ENCODE measurements around the gene CYP3A4. TPM values are rescaled to one million over a fixed set of nuclear protein-coding genes. Genes with fewer than 3 reads are reported as not detected.
"Not testable (repeated sequence)": the region's sequence is repeated elsewhere in the genome, so short reads cannot be mapped to it uniquely, and the experiment has no call there.

Gene CYP3A4
- total and polyA plus RNA-seq, 2 donors (not counting 1 experiment from before 2014, with no cell fraction given) = 0.17 TPM; not detected in 1

DNA sequence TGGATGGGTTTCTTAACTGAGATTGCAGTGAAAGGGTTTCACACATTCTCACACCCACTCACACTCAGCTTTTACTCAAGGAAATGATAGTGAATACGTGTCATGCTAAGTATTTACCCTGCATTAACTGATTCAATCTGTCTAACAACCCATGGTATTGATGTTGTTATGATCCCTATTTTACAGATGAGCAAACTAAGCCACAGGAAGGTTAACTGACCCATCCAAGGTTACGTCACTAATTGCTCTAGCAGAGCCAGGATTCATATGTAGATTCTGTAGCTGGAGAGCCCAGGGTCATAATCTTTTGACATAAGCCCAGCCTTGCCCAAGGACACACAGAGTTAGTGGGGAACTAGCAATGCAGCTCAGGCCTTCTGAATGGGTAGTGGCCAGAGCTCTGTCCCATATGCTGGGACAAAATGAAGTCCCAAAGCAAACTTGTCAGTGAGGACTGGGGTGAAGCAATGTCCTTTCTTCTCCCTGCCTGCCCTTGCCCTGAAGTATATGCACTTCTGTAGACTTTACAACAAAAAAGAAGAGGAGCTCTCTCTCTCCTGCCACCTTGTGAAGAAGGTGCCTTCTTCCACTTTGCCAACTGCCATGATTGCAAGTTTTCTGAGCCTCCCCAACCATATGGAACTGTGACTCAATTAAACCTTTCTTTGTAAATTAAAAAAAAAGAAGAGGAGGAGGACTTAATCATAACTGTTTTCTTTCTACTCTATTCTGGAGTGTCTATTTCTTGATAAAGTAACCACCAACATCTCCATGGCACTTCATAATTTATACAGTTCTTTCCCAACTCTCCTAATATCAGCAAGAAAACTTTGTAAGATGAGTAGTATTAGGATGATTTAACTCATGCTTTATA lies 44.0 kb downstream of the CYP3A4 start:
- Histone ChIP-seq H3K9ac (ENCODE audit: insufficient read depth, low read length) (no peak overlapping the region), H3K27me3 (ENCODE audit: control insufficient read depth, insufficient read depth, low read length) (no peaks in the 10 kb centered on the region), H3K27ac (ENCODE audit: insufficient read depth, low read length) (no peak overlapping the region), H2AFZ (ENCODE audit: low read length) (no peak overlapping the region), H3K4me2 (ENCODE audit: extremely low read depth, insufficient read depth, low read length) (no peak overlapping the region), H3K79me2 (ENCODE audit: control insufficient read depth, insufficient read depth, low read length) (no peaks in the 10 kb centered on the region), H3K4me1 (ENCODE audit: control insufficient read depth, extremely low read depth, insufficient read depth, low read length) (no peaks in the 10 kb centered on the region), H3K9me3 (ENCODE audit: control insufficient read depth, insufficient read depth, low read depth, low read length) (no peaks in the 10 kb centered on the region), H3K36me3 (ENCODE audit: control insufficient read depth, insufficient read depth, low read length) (no peaks in the 10 kb centered on the region), H3K4me3 (replicated peaks in 1 of 4; ENCODE audit: control extremely low read depth in 1 of 4, insufficient read depth in 1 of 4, low read depth in 3 of 4, low read length in 4 of 4) (no peak overlapping the region), H4K20me1 (ENCODE audit: control insufficient read depth, extremely low read depth, insufficient read depth, low read length) (no peaks in the 10 kb centered on the region)
- DNase-seq (ENCODE audit: low read depth in 2 of 2) = no peak
- TF ChIP-seq EZH2 (IDR thresholded peaks at IDR 0.05; ENCODE audit: low read length, missing control alignments) (no peak), CTCF (conservative IDR thresholded peaks at IDR 0.05 in 1 of 2, IDR thresholded peaks at IDR 0.05 in 1 of 2; ENCODE audit: low read depth in 1 of 2, low read length in 2 of 2) (no peak)

GRCh38 chr7:99737726-99738125 lies 46.3 kb downstream of the CYP3A4 start:
- H3K27ac ChIP-seq (ENCODE audit: insufficient read depth, low read length) = no peak overlapping the region
- TF ChIP-seq CTCF (conservative IDR thresholded peaks at IDR 0.05 in 1 of 2, IDR thresholded peaks at IDR 0.05 in 1 of 2; ENCODE audit: low read depth in 1 of 2, low read length in 2 of 2) = no peak
- H3K9ac ChIP-seq (ENCODE audit: insufficient read depth, low read length) = no peak overlapping the region
- H3K9me3 ChIP-seq (ENCODE audit: control insufficient read depth, insufficient read depth, low read depth, low read length) = no peaks in the 10 kb centered on the region
- H3K79me2 ChIP-seq (ENCODE audit: control insufficient read depth, insufficient read depth, low read length) = no peaks in the 10 kb centered on the region
- H3K27me3 ChIP-seq (ENCODE audit: control insufficient read depth, insufficient read depth, low read length) = no peaks in the 10 kb centered on the region
- H3K4me2 ChIP-seq (ENCODE audit: extremely low read depth, insufficient read depth, low read length) = no peak overlapping the region
- DNase-seq (ENCODE audit: low read depth in 2 of 2) = peak in 1 of 2 donors; percentile 17
- no peaks in the 10 kb centered on the region for H4K20me1 ChIP-seq (ENCODE audit: control insufficient read depth, extremely low read depth, insufficient read depth, low read length)
- no peaks in the 10 kb centered on the region for H3K36me3 ChIP-seq (ENCODE audit: control insufficient read depth, insufficient read depth, low read length)
- no peak overlapping the region for H2AFZ ChIP-seq (ENCODE audit: low read length)
- no peak overlapping the region for H3K4me3 ChIP-seq (replicated peaks in 1 of 4; ENCODE audit: control extremely low read depth in 1 of 4, insufficient read depth in 1 of 4, low read depth in 3 of 4, low read length in 4 of 4)
- no peaks in the 10 kb centered on the region for H3K4me1 ChIP-seq (ENCODE audit: control insufficient read depth, extremely low read depth, insufficient read depth, low read length)

GRCh38 chr7:99736667-99737066 lies 47.3 kb downstream of the CYP3A4 start:
- H3K79me2 ChIP-seq (ENCODE audit: control insufficient read depth, insufficient read depth, low read length); H3K27ac ChIP-seq (ENCODE audit: insufficient read depth, low read length); H3K4me1 ChIP-seq (ENCODE audit: control insufficient read depth, extremely low read depth, insufficient read depth, low read length); H3K36me3 ChIP-seq (ENCODE audit: control insufficient read depth, insufficient read depth, low read length); H3K9ac ChIP-seq (ENCODE audit: insufficient read depth, low read length); DNase-seq (ENCODE audit: low read depth in 2 of 2); H2AFZ ChIP-seq (ENCODE audit: low read length); H4K20me1 ChIP-seq (ENCODE audit: control insufficient read depth, extremely low read depth, insufficient read depth, low read length); H3K9me3 ChIP-seq (ENCODE audit: control insufficient read depth, insufficient read depth, low read depth, low read length); H3K4me2 ChIP-seq (ENCODE audit: extremely low read depth, insufficient read depth, low read length); H3K4me3 ChIP-seq (replicated peaks in 1 of 4; ENCODE audit: control extremely low read depth in 1 of 4, insufficient read depth in 1 of 4, low read depth in 3 of 4, low read length in 4 of 4); H3K27me3 ChIP-seq (ENCODE audit: control insufficient read depth, insufficient read depth, low read length): not testable (repeated sequence)
